ENCODE measurements around the gene CTDSPL. TPM values are rescaled to one million over a fixed set of nuclear protein-coding genes. Genes with fewer than 3 reads are reported as not detected.

CTDSPL gene
- total and polyA plus RNA-seq, 10 of the 15 experiments (the other 5 are each of a cell fraction or from before 2014, with no cell fraction given) = 0.05 to 0.51 (median 0.18) TPM; not detected in 6

DNA sequence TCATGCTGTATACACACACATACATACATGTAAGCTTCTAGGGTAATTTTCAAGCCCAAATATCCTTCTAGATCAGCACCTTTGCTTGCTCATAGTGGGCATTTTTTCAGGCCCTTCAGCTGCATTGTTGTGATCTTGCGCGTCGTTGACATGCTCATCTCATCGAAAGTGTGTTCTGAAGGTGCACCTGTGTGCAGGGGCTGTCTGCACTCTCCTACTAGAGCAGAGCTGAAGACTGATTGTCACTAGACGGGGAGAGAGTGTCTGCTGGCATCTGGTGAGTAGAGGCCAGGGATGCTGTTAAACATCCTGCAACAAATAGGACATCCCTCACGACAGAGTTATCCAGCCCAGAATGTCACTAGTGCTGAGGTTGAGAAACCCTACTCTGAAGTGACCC, 93.2 kb downstream of the CTDSPL start (continued):
- TF ChIP-seq, protein P1, sequence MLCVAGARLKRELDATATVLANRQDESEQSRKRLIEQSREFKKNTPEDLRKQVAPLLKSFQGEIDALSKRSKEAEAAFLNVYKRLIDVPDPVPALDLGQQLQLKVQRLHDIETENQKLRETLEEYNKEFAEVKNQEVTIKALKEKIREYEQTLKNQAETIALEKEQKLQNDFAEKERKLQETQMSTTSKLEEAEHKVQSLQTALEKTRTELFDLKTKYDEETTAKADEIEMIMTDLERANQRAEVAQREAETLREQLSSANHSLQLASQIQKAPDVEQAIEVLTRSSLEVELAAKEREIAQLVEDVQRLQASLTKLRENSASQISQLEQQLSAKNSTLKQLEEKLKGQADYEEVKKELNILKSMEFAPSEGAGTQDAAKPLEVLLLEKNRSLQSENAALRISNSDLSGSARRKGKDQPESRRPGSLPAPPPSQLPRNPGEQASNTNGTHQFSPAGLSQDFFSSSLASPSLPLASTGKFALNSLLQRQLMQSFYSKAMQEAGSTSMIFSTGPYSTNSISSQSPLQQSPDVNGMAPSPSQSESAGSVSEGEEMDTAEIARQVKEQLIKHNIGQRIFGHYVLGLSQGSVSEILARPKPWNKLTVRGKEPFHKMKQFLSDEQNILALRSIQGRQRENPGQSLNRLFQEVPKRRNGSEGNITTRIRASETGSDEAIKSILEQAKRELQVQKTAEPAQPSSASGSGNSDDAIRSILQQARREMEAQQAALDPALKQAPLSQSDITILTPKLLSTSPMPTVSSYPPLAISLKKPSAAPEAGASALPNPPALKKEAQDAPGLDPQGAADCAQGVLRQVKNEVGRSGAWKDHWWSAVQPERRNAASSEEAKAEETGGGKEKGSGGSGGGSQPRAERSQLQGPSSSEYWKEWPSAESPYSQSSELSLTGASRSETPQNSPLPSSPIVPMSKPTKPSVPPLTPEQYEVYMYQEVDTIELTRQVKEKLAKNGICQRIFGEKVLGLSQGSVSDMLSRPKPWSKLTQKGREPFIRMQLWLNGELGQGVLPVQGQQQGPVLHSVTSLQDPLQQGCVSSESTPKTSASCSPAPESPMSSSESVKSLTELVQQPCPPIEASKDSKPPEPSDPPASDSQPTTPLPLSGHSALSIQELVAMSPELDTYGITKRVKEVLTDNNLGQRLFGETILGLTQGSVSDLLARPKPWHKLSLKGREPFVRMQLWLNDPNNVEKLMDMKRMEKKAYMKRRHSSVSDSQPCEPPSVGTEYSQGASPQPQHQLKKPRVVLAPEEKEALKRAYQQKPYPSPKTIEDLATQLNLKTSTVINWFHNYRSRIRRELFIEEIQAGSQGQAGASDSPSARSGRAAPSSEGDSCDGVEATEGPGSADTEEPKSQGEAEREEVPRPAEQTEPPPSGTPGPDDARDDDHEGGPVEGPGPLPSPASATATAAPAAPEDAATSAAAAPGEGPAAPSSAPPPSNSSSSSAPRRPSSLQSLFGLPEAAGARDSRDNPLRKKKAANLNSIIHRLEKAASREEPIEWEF (IDR thresholded peaks at IDR 0.05; ENCODE audit: insufficient replicate concordance, low read depth, low read length) = no peak
- no peak for TF ChIP-seq BHLHE40 (IDR thresholded peaks at IDR 0.05; ENCODE audit: borderline replicate concordance in 1 of 2, low read depth in 2 of 2, low read length in 1 of 2)
- TF ChIP-seq, protein P2, sequence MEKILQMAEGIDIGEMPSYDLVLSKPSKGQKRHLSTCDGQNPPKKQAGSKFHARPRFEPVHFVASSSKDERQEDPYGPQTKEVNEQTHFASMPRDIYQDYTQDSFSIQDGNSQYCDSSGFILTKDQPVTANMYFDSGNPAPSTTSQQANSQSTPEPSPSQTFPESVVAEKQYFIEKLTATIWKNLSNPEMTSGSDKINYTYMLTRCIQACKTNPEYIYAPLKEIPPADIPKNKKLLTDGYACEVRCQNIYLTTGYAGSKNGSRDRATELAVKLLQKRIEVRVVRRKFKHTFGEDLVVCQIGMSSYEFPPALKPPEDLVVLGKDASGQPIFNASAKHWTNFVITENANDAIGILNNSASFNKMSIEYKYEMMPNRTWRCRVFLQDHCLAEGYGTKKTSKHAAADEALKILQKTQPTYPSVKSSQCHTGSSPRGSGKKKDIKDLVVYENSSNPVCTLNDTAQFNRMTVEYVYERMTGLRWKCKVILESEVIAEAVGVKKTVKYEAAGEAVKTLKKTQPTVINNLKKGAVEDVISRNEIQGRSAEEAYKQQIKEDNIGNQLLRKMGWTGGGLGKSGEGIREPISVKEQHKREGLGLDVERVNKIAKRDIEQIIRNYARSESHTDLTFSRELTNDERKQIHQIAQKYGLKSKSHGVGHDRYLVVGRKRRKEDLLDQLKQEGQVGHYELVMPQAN (conservative IDR thresholded peaks at IDR 0.05) = no peak

Measured in GM12878 (cell line).